HUDEP-2 (cell line): ENCODE data around the gene ZNF423.
"Not testable (repeated sequence)": the region's sequence is repeated elsewhere in the genome, so short reads cannot be mapped to it uniquely, and the experiment has no call there.

Experiments used
- DNase-seq, 76 experiments: peaks; one replicate each; lab custom pipeline; 2025; ENCODE audit not compliant: unreplicated experiment in 76 of 76; lab: John Stamatoyannopoulos, UW

The ZNF423 gene

GRCh38 chr16:49855822-49856671, at the start of gene ZNF423:
TSS of gene ZNF423 (minus strand) at chr16:49856112. CDS start at chr16:49855774, 338 bp downstream.
- DNase-seq, result no peak

DNA sequence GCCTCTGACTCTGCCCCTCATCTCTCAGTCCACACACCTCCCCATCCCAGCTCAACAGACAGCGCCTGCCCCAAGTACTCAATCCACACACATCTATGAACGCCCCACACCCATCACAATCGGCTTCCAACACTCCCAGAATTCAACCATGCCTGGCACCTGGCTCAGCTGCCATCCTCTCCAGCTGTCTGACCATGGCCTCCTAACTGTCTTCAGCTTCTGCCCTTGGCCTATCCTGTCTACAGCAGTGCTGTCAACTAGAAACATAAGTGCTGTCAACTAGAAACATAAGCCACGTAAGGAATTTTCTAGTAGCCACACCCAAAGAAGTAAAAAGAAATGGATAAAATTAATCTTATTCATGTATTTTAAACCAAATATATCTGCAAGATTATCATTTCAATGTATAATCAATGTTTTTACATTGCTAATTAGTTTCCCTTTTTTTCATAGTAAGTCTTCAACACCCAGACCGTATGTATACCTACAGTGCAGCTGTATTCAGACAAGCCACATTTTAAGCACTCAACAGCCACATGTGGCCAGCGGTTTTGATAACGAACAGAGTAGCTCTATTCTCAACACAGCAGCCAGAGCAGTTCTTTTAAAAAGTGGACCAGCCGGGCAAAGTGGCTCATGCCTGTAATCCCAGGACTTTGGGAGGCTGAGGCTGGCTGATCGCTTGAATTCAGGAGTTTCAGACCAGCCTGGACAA, 48.6 kb upstream of the ZNF423 start:
- DNase-seq, result no peak

DNA sequence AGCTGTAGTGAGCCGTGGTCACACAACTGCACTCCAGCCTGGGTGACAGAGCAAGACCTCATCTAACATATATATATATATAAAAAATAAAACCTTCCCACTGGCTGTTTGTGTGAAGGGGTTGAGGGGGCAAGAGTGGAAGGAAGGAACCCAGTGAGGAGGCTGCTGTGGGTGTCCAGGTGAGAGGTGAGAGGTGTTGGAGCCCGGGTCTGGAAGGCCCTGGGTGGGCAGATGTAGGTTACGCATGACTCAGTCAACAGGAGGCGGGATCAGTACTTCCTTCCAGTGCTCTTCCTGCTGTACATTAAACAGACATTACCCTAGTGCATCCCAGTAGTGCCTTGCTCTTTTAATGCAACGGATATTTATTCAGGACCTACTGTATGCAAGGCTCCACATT, 47.0 kb upstream of the ZNF423 start:
- DNase-seq, result no peak

DNA sequence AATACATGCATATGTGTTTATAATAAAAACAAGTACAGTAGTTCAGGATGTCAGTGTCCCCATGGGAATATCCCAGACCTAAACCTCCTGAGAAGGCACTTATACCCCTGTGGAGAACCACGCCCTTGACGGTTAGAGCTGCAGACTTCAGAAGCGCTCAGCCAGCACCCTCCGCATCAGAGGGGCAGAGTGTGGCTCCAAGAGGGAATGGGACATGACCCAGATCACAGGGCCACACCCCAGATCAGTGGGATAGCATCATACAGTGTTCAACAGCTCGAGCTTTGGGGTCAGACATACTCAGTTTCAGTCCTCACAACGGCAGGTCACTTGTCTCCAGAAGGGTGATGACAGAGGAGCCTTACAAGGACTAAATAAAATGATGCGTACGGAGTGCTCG, 45.8 kb upstream of the ZNF423 start:
- DNase-seq, result no peak

GRCh38 chr16:49900875-49901274, 45.0 kb upstream of the ZNF423 start:
- DNase-seq, result no peak

DNA sequence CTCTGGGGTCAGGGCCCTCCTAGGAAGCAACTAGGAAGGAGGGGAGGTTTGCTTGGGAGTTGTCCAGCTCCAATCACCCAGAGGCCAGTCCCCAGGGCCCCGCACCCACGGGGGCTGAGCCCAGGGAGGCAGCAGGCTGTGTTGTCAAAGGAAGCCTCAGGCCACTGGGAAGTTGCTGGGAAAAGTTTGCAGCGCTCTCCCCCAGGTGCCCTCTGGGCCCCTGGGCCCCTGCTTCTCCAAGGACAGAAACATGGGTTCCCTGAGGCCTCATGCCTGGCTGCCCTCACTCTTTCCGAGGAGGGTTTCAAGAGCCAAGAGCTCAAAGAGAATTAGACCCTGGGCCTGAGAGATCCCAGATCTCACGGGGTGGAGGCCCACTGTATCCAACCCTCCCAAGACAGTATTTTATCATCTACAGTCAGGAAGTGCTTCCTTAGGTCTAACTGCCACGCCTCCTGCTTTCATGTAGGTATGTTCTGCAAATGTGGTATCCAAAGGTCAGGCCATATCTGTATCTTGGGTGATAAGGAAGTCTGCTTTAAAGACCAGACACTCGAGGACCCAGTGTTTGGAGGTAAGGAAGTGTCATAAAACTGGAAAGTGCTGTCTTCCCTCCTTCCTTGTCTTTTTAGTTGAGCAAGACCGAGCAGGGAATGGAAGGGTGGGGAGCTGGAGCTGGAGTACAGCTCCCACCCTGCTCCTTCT, 44.2 kb upstream of the ZNF423 start:
- DNase-seq, result no peak

GRCh38 chr16:49896447-49896964, 40.6 kb upstream of the ZNF423 start:
- no peak for DNase-seq

DNA sequence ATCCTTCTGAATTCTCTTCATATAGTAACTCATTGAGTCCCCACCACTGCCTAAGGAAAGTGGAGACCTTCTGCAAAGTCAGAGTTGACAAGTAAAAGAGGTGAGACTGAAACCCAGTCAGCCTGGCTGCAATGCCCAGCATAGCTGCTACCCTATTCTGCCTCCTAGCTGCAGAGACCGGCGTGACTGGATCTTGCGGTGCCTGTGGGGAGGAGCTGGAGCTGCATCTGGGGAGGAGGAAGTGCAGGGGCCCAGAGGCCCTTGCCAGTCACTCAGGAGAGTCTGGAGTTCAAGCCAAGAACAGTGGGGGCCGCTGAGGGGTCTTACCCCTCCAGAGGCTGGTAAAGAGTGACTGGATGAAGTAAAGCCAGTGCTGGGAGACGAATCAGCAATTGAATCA, 35.0 kb upstream of the ZNF423 start:
- peak in 9 of 76 experiments; percentile 1 to 25 (median 4) for DNase-seq

GRCh38 chr16:49889725-49890397, 33.9 kb upstream of the ZNF423 start:
- no peak for DNase-seq

DNA sequence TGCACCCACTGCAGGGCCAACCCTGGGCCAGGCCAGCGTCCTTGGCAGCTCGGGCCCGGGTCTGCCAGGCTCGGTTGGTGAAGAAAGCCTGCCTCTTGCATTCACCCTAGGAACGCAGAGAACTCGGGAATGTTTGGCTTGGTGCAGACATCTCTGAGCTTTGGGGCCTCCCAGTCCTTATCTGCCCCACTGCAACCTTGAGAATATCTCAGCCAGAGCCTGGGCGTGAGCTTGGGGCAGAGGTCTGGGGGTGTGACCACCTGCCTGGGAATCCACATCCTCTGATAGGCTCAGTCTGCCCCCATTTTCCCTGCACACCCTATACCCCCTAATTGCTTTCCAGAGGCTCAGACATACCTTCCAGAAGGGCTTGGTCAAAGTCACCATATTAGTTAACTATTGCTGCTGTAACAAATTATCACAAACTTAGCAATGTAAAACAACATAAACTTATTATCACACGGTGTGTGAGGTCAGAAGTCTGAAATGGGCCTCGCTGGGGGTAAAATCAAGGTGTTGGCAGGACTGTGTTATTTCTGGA, 30.7 kb upstream of the ZNF423 start:
- DNase-seq, result no peak

GRCh38 chr16:49884033-49885015, 28.4 kb upstream of the ZNF423 start:
- no peak for DNase-seq

GRCh38 chr16:49883076-49884014, 27.4 kb upstream of the ZNF423 start:
- DNase-seq, result no peak

DNA sequence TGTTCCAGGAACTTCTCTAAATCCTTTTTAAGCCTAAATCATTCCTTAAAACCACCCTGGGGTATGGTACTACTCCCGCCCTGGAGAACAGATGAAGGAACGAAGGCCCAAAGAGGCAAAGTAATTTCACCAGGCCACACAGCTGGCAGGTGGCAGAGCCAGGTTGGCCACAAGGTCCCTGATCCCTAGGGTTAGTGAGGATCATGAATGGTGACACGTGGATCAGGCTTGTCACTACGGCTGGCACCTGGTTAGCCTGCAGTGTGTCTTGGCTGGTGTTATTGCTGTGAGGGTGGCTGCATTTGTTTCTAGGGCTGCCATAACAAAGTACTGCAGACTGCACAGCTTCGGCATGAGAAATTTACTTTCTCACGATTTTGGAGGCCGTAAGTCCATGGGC, 26.0 kb upstream of the ZNF423 start:
- no peak for DNase-seq

DNA sequence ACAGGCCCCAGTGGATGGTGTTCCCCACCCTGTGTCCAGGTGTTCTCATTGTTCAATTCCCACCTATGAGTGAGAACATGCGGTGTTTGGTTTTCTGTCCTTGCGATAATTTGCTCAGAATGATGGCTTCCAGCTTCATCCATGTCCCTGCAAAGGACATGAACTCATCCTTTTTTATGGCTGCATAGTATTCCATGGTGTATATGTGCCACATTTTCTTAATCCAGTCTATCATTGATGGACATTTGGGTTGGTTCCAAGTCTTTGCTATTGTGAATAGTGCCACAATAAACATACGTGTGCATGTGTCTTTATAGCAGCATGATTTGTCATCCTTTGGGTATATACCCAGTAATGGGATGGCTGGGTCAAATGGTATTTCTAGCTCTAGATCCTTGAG, 22.6 kb upstream of the ZNF423 start:
- DNase-seq, result not testable (repeated sequence)

GRCh38 chr16:49876716-49877129, 20.8 kb upstream of the ZNF423 start:
- peak in 25 of 76 experiments; percentile 1 to 38 (median 12) for DNase-seq

GRCh38 chr16:49875806-49876715, 20.1 kb upstream of the ZNF423 start:
- no peak for DNase-seq
